HepG2 (cell line): ENCODE data around the gene NPAS2. TPM values are rescaled to one million over a fixed set of nuclear protein-coding genes. Genes with fewer than 3 reads are reported as not detected.

Experiments
- BATF2 ChIP-seq: sonication (generic); formaldehyde crosslinking; IDR thresholded peaks from 2 replicates; pipeline ENCODE4 v1.8.0; 2022; ENCODE audit warnings: mild to moderate bottlenecking, missing genetic modification reagents, moderate library complexity
- IRF2 ChIP-seq: IDR thresholded peaks from 2 replicates; pipeline ENCODE4 v1.6.1; 2018; ENCODE audit warnings: missing genetic modification reagents, missing compliant biosample characterization
- IRX3 ChIP-seq: sonication (generic); formaldehyde crosslinking; IDR thresholded peaks from 2 replicates; pipeline ENCODE4 v1.8.1; 2023; ENCODE audit warnings: mild to moderate bottlenecking, low read depth, missing genetic modification reagents, borderline replicate concordance
- NFIC ChIP-seq: IDR thresholded peaks from 2 replicates; pipeline ENCODE4 v1.6.1; 2012; ENCODE audit warnings: mild to moderate bottlenecking, low read length, inconsistent platforms
- NR0B2 ChIP-seq: sonication (generic); formaldehyde crosslinking; IDR thresholded peaks from 2 replicates; pipeline ENCODE4 v1.4.0; 2020; ENCODE audit warnings: mild to moderate bottlenecking, missing genetic modification reagents
- POLR2AphosphoS5 ChIP-seq: IDR thresholded peaks from 2 replicates; pipeline ENCODE4 v1.6.1; 2012; ENCODE audit warnings: low read depth, low read length
- PRDM10 ChIP-seq: sonication (generic); formaldehyde crosslinking; IDR thresholded peaks from 2 replicates; pipeline ENCODE4 v1.4.0; 2020; ENCODE audit warnings: low read depth, missing genetic modification reagents
- SIN3B ChIP-seq: fragments of 150-350 bp; IDR thresholded peaks from 2 replicates; pipeline ENCODE4 v1.6.1; 2014; ENCODE audit warnings: low read length
- SNRNP70 ChIP-seq: fragments of 200-400 bp; formaldehyde crosslinking; IDR thresholded peaks from 2 replicates; pipeline ENCODE4 v1.6.1; 2017; ENCODE audit warnings: mild to moderate bottlenecking, low read depth, low read length, moderate library complexity
- TBL1XR1 ChIP-seq: fragments of 150-350 bp; IDR thresholded peaks from 2 replicates; pipeline ENCODE4 v1.6.1; 2014; ENCODE audit warnings: borderline replicate concordance, low read length; ENCODE audit not compliant: partially characterized antibody
- TBX3 ChIP-seq: fragments of 450-650 bp; IDR thresholded peaks from 2 replicates; pipeline ENCODE4 v1.6.1; 2017; ENCODE audit warnings: antibody characterized with exemption, mild to moderate bottlenecking, inconsistent platforms, borderline replicate concordance
- ZSCAN30 ChIP-seq: sonication (generic); formaldehyde crosslinking; IDR thresholded peaks from 2 replicates; pipeline ENCODE4 v1.5.0; 2020; ENCODE audit warnings: mild to moderate bottlenecking, missing genetic modification reagents
- polyA plus RNA-seq, 8 experiments: library from polyadenylated mRNA; depleted of rRNA in 3 of 8; stranded (reverse) in 7 of 8; unstranded in 1 of 8; fragments of >200 nt; fragmentation: Illumina TruSeq in 4 of 8; extraction: Trizol in 4 of 8; gene quantifications; 2 replicates each; pipeline versions ENCODE4 v1.2.1 to v1.2.3, GENCODE V29; 2011 to 2016; ENCODE audit warnings: low read depth in 4 of 8, missing spikeins in 1 of 8, mixed read lengths in 1 of 8; ENCODE audit not compliant: insufficient read depth in 1 of 8
- total RNA-seq, 5 experiments: library from RNA; depleted of rRNA; stranded (reverse); fragments of >200 nt; fragmentation: Illumina TruSeq; extraction: Trizol; gene quantifications; 2 replicates each; pipeline ENCODE4 v1.2.3, GENCODE V29; 2016; ENCODE audit warnings: low read depth in 1 of 5
- TF ChIP-seq, protein P1 (sequence below): sonication (generic); formaldehyde crosslinking; IDR thresholded peaks from 2 replicates; pipeline ENCODE4 v1.4.0; 2020; ENCODE audit warnings: missing genetic modification reagents
- TF ChIP-seq, protein P2 (sequence below): sonication (generic); formaldehyde crosslinking; IDR thresholded peaks from 2 replicates; pipeline ENCODE4 v1.8.1; 2023; ENCODE audit warnings: mild to moderate bottlenecking, missing genetic modification reagents
- TF ChIP-seq, protein P3 (sequence below): IDR thresholded peaks from 2 replicates; pipeline ENCODE4 v1.6.1; 2016; ENCODE audit warnings: mild to moderate bottlenecking

Gene NPAS2
- total and polyA plus RNA-seq, 2 of the 13 experiments (the other 11 are each of a cell fraction or from before 2014, with no cell fraction given) = 14.8 to 37.5 TPM

- TF ChIP-seq POLR2AphosphoS5 (no peak), IRX3 (CRISPR knock-in tag) (no peak), SIN3B (no peak), BATF2 (CRISPR knock-in tag) (no peak), NR0B2 (no peak), TBX3 (peak; percentile 65; the same call in 1 of the 2 replicates), IRF2 (CRISPR knock-in tag) (peak; percentile 77; the same call in 1 of the 2 replicates), SNRNP70 (no peak), ZSCAN30 (CRISPR knock-in tag) (no peak), TBL1XR1 (peak; percentile 93), NFIC (peak; percentile 88; the same call in 1 of the 2 replicates), PRDM10 (CRISPR knock-in tag) (peak; percentile 45; the same call in 1 of the 2 replicates)
- TF ChIP-seq, protein P1, sequence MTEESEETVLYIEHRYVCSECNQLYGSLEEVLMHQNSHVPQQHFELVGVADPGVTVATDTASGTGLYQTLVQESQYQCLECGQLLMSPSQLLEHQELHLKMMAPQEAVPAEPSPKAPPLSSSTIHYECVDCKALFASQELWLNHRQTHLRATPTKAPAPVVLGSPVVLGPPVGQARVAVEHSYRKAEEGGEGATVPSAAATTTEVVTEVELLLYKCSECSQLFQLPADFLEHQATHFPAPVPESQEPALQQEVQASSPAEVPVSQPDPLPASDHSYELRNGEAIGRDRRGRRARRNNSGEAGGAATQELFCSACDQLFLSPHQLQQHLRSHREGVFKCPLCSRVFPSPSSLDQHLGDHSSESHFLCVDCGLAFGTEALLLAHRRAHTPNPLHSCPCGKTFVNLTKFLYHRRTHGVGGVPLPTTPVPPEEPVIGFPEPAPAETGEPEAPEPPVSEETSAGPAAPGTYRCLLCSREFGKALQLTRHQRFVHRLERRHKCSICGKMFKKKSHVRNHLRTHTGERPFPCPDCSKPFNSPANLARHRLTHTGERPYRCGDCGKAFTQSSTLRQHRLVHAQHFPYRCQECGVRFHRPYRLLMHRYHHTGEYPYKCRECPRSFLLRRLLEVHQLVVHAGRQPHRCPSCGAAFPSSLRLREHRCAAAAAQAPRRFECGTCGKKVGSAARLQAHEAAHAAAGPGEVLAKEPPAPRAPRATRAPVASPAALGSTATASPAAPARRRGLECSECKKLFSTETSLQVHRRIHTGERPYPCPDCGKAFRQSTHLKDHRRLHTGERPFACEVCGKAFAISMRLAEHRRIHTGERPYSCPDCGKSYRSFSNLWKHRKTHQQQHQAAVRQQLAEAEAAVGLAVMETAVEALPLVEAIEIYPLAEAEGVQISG (CRISPR knock-in tag) = no peak
- TF ChIP-seq, protein P2, sequence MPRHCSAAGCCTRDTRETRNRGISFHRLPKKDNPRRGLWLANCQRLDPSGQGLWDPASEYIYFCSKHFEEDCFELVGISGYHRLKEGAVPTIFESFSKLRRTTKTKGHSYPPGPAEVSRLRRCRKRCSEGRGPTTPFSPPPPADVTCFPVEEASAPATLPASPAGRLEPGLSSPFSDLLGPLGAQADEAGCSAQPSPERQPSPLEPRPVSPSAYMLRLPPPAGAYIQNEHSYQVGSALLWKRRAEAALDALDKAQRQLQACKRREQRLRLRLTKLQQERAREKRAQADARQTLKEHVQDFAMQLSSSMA (CRISPR knock-in tag) = 0 out of 2 replicates have a peak, but pooled peaks have one; percentile 51
- TF ChIP-seq, protein P3, sequence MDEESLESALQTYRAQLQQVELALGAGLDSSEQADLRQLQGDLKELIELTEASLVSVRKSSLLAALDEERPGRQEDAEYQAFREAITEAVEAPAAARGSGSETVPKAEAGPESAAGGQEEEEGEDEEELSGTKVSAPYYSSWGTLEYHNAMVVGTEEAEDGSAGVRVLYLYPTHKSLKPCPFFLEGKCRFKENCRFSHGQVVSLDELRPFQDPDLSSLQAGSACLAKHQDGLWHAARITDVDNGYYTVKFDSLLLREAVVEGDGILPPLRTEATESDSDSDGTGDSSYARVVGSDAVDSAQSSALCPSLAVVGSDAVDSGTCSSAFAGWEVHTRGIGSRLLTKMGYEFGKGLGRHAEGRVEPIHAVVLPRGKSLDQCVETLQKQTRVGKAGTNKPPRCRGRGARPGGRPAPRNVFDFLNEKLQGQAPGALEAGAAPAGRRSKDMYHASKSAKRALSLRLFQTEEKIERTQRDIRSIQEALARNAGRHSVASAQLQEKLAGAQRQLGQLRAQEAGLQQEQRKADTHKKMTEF (CRISPR knock-in tag) = peak; percentile 94
These were observed 63.0 kb downstream of the NPAS2 start (continued) for GRCh38 chr2:100882645-100883613.
